Cardiac muscle cell (in vitro differentiated cells and primary cell): Measurements from ENCODE around the gene LZTS2. TPM values are rescaled to one million over a fixed set of nuclear protein-coding genes. Genes with fewer than 3 reads are reported as not detected.

Source experiments
- DNase-seq, 2 donors: peaks; one replicate each; pipeline versions ENCODE4 v3.0.0 to v3.0.0-alpha.2; 2010 to 2017; ENCODE audit warnings: low read depth in 1 of 2, low spot score in 1 of 2
- H3K27ac ChIP-seq: fragments of 200-600 bp; sonication (generic); 2 replicates; pipeline ENCODE4 v1.5.1; 2016
- H3K27me3 ChIP-seq: fragments of 200-600 bp; sonication (generic); 2 replicates; pipeline ENCODE4 v1.6.0; 2016; ENCODE audit warnings: control low read depth
- H3K36me3 ChIP-seq: fragments of 200-600 bp; sonication (generic); 2 replicates; pipeline ENCODE4 v1.5.1; 2016; ENCODE audit warnings: control low read depth
- H3K4me1 ChIP-seq: fragments of 200-600 bp; sonication (generic); 2 replicates; pipeline ENCODE4 v1.8.1; 2017; ENCODE audit warnings: low read depth, mild to moderate bottlenecking, mixed run types
- H3K4me3 ChIP-seq: fragments of 200-600 bp; sonication (generic); 2 replicates; pipeline ENCODE4 v1.5.1; 2016; ENCODE audit warnings: mild to moderate bottlenecking
- H3K9me3 ChIP-seq: fragments of 200-600 bp; sonication (generic); 2 replicates; pipeline ENCODE4 v1.5.1; 2017; ENCODE audit warnings: low read depth, mild to moderate bottlenecking, control low read depth
- CTCF ChIP-seq: IDR thresholded peaks from 2 replicates; pipeline ENCODE4 v1.5.1; 2012; ENCODE audit warnings: low read depth, mild to moderate bottlenecking, low read length
- polyA plus RNA-seq: library from polyadenylated mRNA; unstranded; fragments of >200 nt; fragmentation: Nextera tagmentation; extraction: Ambion mirVana; gene quantifications from 2 replicates; pipeline ENCODE4 v1.2.1, GENCODE V29; 2016
- total RNA-seq: library from RNA; depleted of rRNA; stranded (reverse); fragments of >200 nt; gene quantifications from 2 replicates; pipeline ENCODE4 v1.2.3, GENCODE V29; 2016

The LZTS2 gene
- total and polyA plus RNA-seq, 2 experiments from 2014 or later = 128 to 168 TPM

DNA sequence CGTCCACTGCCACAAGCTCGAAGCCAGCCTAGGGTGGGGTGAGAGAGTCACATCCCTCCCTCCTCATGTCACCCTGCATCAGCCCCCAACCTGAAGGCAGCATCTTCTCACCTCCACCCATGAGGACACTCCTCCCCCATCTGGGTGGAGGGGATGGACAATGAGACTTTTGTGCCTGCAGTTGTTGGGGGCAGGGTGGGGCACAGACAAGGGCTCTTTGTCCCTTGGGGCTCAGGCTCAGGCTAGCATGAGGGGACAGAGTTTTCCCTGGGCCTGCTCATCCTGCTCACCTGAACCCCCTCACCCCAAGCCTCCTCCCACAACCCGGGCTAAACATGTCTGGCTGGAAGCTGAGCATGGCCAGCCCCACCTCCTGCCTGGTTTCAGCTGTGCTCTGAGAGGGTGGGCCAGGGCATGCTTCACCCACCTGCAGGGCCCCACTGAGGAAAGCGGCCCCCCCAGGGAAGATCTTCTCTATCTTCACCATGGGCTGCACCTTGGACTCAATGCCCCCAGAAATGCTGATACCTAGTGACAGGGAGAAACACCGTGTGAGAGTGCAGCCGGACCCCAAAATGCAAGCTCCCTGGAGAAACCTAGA is 9.3 kb downstream of the LZTS2 start:
- Histone ChIP-seq H3K27me3 (no peaks in the 10 kb centered on the region), H3K36me3 (peaks cover 36% of the 10 kb centered on the region), H3K4me1 (peaks cover 11% of the 10 kb centered on the region), H3K4me3 (no peak overlapping the region), H3K27ac (no peak overlapping the region), H3K9me3 (no peaks in the 10 kb centered on the region)
- TF ChIP-seq CTCF = no peak
- no peak for DNase-seq

GRCh38 chr10:101010329-101010728 is 10.7 kb downstream of the LZTS2 start:
- no peak for DNase-seq
- no peaks in the 10 kb centered on the region for H3K9me3 ChIP-seq
- H3K36me3 ChIP-seq = peaks cover 23% of the 10 kb centered on the region
- no peak overlapping the region for H3K4me3 ChIP-seq
- H3K27ac ChIP-seq = no peak overlapping the region
- no peaks in the 10 kb centered on the region for H3K27me3 ChIP-seq
- H3K4me1 ChIP-seq = peaks cover 11% of the 10 kb centered on the region
- no peak for TF ChIP-seq CTCF

GRCh38 chr10:101011517-101012423 is 12.2 kb downstream of the LZTS2 start:
- peak; percentile 43 for TF ChIP-seq CTCF
- no peak overlapping the region for H3K4me3 ChIP-seq
- peaks cover under 1% of the 10 kb centered on the region for H3K27me3 ChIP-seq
- no peaks in the 10 kb centered on the region for H3K9me3 ChIP-seq
- H3K4me1 ChIP-seq = peaks cover 11% of the 10 kb centered on the region
- peak in 1 of 2 donors; percentile 71 for DNase-seq
- peak overlapping the region; percentile 78 for H3K27ac ChIP-seq
- peaks cover 8% of the 10 kb centered on the region for H3K36me3 ChIP-seq

DNA sequence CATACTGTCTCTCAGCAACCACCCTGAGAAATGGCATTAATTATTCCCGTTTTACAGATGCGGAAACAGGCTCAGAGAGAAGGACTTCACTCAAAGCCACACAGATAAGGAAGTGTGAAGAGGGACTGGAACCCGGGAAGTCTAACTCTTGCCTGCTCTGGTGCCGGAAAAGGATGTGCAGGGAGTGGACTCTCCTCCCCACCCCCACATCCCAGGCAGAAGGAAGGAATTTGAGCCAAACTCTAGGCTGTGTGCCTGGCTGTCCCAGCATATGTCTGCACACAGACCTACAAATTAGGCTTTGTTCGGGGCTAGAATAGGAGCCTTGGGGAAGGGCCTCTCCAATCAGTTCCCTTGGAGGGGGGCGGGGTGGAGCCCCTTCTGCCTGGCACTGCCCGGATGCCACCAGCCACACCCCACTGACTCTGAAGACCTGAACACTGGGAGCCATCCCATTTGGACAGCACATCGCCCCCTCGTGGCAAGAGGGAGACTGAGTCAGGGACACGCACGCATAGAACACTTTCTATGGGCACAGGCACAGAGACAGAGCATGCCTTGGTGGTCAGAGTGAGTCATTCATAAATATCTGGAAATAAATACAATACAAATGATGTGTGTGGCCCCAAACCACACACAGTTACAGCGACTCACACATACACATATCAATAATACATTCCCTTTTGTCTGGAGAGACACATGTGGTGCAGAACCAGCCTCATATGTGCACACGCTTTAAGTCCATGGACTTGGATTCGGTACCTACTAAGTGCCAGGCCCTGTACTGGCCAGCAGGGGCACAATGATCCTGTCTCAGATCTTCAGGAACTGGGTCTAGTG is 13.1 kb downstream of the LZTS2 start:
- peak; percentile 94 for TF ChIP-seq CTCF
- peak; percentile 91 to 94 for DNase-seq
- H3K9me3 ChIP-seq = no peaks in the 10 kb centered on the region
- H3K27me3 ChIP-seq = peaks cover 9% of the 10 kb centered on the region
- H3K4me3 ChIP-seq = no peak overlapping the region
- peaks cover 11% of the 10 kb centered on the region for H3K4me1 ChIP-seq
- H3K36me3 ChIP-seq = no peaks in the 10 kb centered on the region
- no peak overlapping the region for H3K27ac ChIP-seq

GRCh38 chr10:101013365-101013825 is 13.8 kb downstream of the LZTS2 start:
- Histone ChIP-seq H3K9me3 (no peaks in the 10 kb centered on the region), H3K27ac (no peak overlapping the region), H3K4me1 (peaks cover 11% of the 10 kb centered on the region), H3K4me3 (no peak overlapping the region), H3K36me3 (no peaks in the 10 kb centered on the region), H3K27me3 (peaks cover 15% of the 10 kb centered on the region)
- no peak for TF ChIP-seq CTCF
- no peak for DNase-seq
